Naive B cell (primary cell): ENCODE measurements around the gene IFNG. TPM values are rescaled to one million over a fixed set of nuclear protein-coding genes. Genes with fewer than 3 reads are reported as not detected.
"Not testable (repeated sequence)": the region's sequence is repeated elsewhere in the genome, so short reads cannot be mapped to it uniquely, and the experiment has no call there.

Experiments
- ATAC-seq, 2 donors: fragments of 150-1000 bp; cut with Tn5 transposase; 2 replicates each; pipeline ENCODE4 v1.10.0; 2021; ENCODE audit warnings: low read depth in 2 of 2, mild to moderate bottlenecking in 2 of 2, moderate library complexity in 2 of 2
- DNase-seq: peaks from one replicate; pipeline ENCODE4 v3.0.0; 2022
- H3K27ac Mint-ChIP-seq, 6 donors: one replicate each; pipeline ENCODE4 v1.8.0; 2020 to 2022; ENCODE audit warnings: mild to moderate bottlenecking in 6 of 6, mixed read lengths in 6 of 6, moderate library complexity in 5 of 6, inconsistent platforms in 2 of 6
- H3K27me3 Mint-ChIP-seq, 3 donors: one replicate each; pipeline ENCODE4 v1.8.0; 2021 to 2022; ENCODE audit warnings: mixed read lengths in 3 of 3, mild to moderate bottlenecking in 1 of 3
- H3K36me3 Mint-ChIP-seq, 2 donors: one replicate each; pipeline ENCODE4 v1.8.0; 2020 to 2022; ENCODE audit warnings: mixed read lengths in 2 of 2, inconsistent platforms in 1 of 2, mild to moderate bottlenecking in 1 of 2
- H3K4me1 Mint-ChIP-seq, 3 donors: one replicate each; pipeline ENCODE4 v1.8.0; 2020 to 2022; ENCODE audit warnings: mixed read lengths in 3 of 3, inconsistent platforms in 1 of 3, mild to moderate bottlenecking in 1 of 3, moderate library complexity in 1 of 3
- H3K4me3 Mint-ChIP-seq, 8 donors: one replicate each; pipeline ENCODE4 v1.8.0; 2020 to 2022; ENCODE audit warnings: mild to moderate bottlenecking in 8 of 8, mixed read lengths in 8 of 8, moderate library complexity in 8 of 8, inconsistent platforms in 2 of 8
- H3K9me3 Mint-ChIP-seq, 7 donors: one replicate each; pipeline ENCODE4 v1.8.0; 2020 to 2022; ENCODE audit warnings: mixed read lengths in 7 of 7, mild to moderate bottlenecking in 5 of 7, inconsistent platforms in 2 of 7, moderate library complexity in 1 of 7
- polyA plus RNA-seq, 6 donors: library from polyadenylated mRNA; unstranded; fragments of 300-500 nt; fragmentation: Illumina TruSeq; gene quantifications; one replicate each; pipeline ENCODE4 v1.2.3, GENCODE V29; 2021; ENCODE audit warnings: low read depth in 6 of 6

The IFNG gene
- polyA plus RNA-seq, 6 donors from 2014 or later = 0.36 to 0.45 TPM; not detected in 4

DNA sequence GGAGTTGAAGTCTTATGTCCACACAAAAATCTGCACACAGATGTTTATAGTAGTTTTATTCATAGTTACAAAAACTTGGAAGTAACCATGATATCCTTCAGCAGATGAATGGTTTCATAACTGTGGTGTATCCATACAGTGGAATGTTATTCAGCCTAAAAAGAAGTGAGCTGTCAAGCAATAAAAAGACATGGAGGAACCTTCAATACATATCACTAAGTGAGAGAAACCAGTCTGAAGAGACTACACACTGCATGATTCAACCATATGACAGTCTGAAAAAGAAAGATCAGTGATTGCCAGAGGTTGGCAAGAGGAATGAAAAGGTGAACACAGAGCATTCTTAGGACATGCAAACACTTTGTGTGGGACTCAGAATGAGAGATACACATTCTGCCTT lies 18.6 kb upstream of the IFNG start:
- no peaks in the 10 kb centered on the region for H3K36me3 Mint-ChIP-seq
- no peak overlapping the region for H3K4me3 Mint-ChIP-seq
- ATAC-seq (no peak), DNase-seq (no peak)
- H3K27me3 Mint-ChIP-seq = no peaks in the 10 kb centered on the region
- H3K9me3 Mint-ChIP-seq = peaks cover 0 to 2% (median 0%) of the 10 kb centered on the region in 7 donors
- peak overlapping the region in 2 of 6 donors; percentile 1 to 39 for H3K27ac Mint-ChIP-seq
- H3K4me1 Mint-ChIP-seq = peaks cover 27 to 35% (median 32%) of the 10 kb centered on the region in 3 donors

GRCh38 chr12:68177562-68177961 lies 18.0 kb upstream of the IFNG start:
- ATAC-seq (no peak), DNase-seq (no peak)
- peaks cover 0 to 2% (median 0%) of the 10 kb centered on the region in 7 donors for H3K9me3 Mint-ChIP-seq
- no peaks in the 10 kb centered on the region for H3K36me3 Mint-ChIP-seq
- H3K4me1 Mint-ChIP-seq = peaks cover 27 to 35% (median 32%) of the 10 kb centered on the region in 3 donors
- peak overlapping the region in 1 of 8 donors; percentile 15 for H3K4me3 Mint-ChIP-seq
- peak overlapping the region in 3 of 6 donors; percentile 1 to 54 (median 41) for H3K27ac Mint-ChIP-seq
- H3K27me3 Mint-ChIP-seq = no peaks in the 10 kb centered on the region

DNA sequence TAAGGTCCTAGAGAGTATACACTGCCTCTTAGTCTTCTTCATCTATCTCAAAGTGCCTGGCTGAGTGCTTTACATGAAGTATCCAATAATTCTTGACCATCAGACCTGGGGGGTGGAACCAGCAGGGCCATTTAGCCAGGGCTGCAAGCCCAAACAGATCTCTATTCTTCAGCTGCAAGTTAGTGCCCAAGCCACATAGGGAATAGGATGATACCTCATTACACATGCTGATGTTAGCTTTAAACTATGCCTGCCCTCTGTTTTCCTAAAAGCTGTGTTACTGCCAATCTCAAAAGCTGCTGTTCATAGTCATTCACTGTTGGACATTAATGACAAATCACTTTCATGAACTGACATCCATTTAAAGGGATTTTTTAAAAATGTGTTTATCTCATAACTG lies 16.7 kb upstream of the IFNG start:
- Mint-ChIP-seq H3K27ac (peak overlapping the region in 5 of 6 donors; percentile 80 to 96 (median 90)), H3K4me1 (peaks cover 21 to 29% (median 26%) of the 10 kb centered on the region in 3 donors), H3K27me3 (no peaks in the 10 kb centered on the region), H3K9me3 (peaks cover 0 to 2% (median 0%) of the 10 kb centered on the region in 7 donors), H3K4me3 (peak overlapping the region; percentile 68 to 92 (median 82)), H3K36me3 (no peaks in the 10 kb centered on the region)
- ATAC-seq = no peak
- DNase-seq = no peak

GRCh38 chr12:68175557-68176061 lies 16.1 kb upstream of the IFNG start:
- DNase-seq (peak; percentile 74), ATAC-seq (peak; percentile 85 to 87)
- Mint-ChIP-seq H3K4me3 (peak overlapping the region; percentile 68 to 92 (median 82)), H3K4me1 (peaks cover 16 to 22% (median 20%) of the 10 kb centered on the region in 3 donors), H3K36me3 (no peaks in the 10 kb centered on the region), H3K27ac (peak overlapping the region; percentile 80 to 96 (median 90)), H3K27me3 (no peaks in the 10 kb centered on the region), H3K9me3 (peaks cover 0 to 2% (median 0%) of the 10 kb centered on the region in 7 donors)

GRCh38 chr12:68174761-68175160 lies 15.2 kb upstream of the IFNG start:
- Mint-ChIP-seq H3K4me1 (peaks cover 15 to 21% (median 20%) of the 10 kb centered on the region in 3 donors), H3K4me3 (peak overlapping the region in 7 of 8 donors; percentile 36 to 92 (median 79)), H3K27ac (peak overlapping the region in 5 of 6 donors; percentile 47 to 96 (median 89))
- H3K27me3 Mint-ChIP-seq, H3K9me3 Mint-ChIP-seq, DNase-seq, ATAC-seq, H3K36me3 Mint-ChIP-seq: not testable (repeated sequence)

DNA sequence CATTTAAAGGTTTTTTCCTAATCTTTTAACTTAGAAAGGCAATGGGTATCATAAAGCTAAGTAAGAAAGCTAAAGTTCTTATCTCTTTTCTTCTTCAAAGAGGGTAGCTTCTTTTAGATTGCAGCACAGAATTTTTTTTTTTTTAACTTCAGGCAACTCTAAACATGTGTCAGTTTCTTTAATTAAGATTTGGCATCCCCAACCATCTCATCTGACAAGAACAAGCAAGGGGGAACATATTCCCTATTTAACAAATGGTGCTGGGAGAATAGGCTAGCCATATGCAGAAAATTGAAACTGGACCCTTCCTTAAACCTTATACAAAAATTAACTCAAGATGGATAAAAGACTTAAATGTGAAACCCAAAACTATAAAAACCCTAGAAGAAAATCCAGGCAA lies 14.3 kb upstream of the IFNG start:
- Mint-ChIP-seq H3K27ac (peak overlapping the region in 2 of 6 donors; percentile 67 to 90), H3K27me3 (no peaks in the 10 kb centered on the region), H3K9me3 (peaks cover 0 to 2% (median 0%) of the 10 kb centered on the region in 7 donors), H3K4me3 (no peak overlapping the region), H3K4me1 (peaks cover 15 to 21% (median 20%) of the 10 kb centered on the region in 3 donors), H3K36me3 (no peaks in the 10 kb centered on the region)
- ATAC-seq = no peak
- DNase-seq = no peak

DNA sequence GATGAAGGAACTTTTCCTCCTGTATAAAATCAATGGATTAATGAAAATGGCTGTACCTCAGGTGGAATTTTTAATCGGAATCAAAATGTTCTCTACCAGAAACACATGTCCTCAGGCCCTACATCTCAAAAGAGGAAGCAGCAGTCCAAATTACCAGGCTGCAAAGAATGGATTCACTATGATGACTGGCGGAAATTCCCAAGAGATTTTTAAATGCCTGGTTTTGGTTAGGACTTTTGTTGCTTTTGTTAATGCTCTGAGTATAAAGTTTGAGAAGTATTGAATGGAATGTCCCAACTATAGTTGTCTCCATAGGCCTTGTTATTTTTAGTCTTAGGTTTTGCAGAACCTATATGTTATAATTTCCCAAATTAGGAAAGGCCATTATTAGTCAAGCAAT lies 11.2 kb upstream of the IFNG start:
- no peaks in the 10 kb centered on the region for H3K36me3 Mint-ChIP-seq
- peaks cover 0 to 2% (median 0%) of the 10 kb centered on the region in 7 donors for H3K9me3 Mint-ChIP-seq
- H3K4me3 Mint-ChIP-seq = no peak overlapping the region
- no peak overlapping the region for H3K27ac Mint-ChIP-seq
- no peaks in the 10 kb centered on the region for H3K27me3 Mint-ChIP-seq
- no peak for DNase-seq
- peaks cover 7 to 11% (median 11%) of the 10 kb centered on the region in 3 donors for H3K4me1 Mint-ChIP-seq
- ATAC-seq = no peak

DNA sequence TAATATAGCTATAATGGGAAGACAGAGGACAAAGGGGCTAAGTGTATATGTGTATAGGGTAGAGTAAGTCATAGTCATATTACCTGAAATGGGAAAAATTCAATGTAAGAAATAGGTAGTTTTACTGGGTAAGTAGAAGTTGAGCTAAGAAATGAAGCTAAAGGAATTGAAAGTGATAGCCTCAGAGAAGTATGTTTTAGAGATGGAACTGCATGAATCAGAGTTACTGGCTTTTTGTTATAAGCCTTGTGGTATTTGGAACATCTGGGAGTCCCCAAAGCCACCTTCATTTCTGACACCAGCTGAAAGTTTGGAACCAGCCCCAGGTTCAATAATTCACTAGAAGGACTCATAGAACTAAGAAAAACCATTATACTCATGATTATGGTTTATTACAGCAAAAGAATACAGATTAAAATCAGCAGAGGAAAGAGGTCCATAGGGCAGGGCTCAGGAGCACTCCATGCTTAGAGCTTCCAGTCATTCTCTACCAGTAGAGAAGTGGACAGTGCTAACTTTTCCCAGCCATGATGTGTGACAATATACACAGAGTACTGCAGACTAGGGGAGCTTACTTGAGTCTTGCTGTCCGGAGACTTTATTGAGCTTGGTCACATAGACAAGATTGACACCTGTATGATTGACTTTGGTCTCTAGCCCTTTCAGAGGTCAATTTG lies 9.8 kb upstream of the IFNG start:
- peaks cover 0 to under 1% (median 0%) of the 10 kb centered on the region in 7 donors for H3K9me3 Mint-ChIP-seq
- DNase-seq (no peak), ATAC-seq (no peak)
- no peaks in the 10 kb centered on the region for H3K27me3 Mint-ChIP-seq
- no peak overlapping the region for H3K27ac Mint-ChIP-seq
- no peak overlapping the region for H3K4me3 Mint-ChIP-seq
- H3K4me1 Mint-ChIP-seq = peaks cover 0 to under 1% (median 0%) of the 10 kb centered on the region in 3 donors
- no peaks in the 10 kb centered on the region for H3K36me3 Mint-ChIP-seq

- Mint-ChIP-seq H3K9me3 (no peaks in the 10 kb centered on the region), H3K36me3 (no peaks in the 10 kb centered on the region)
Measured at GRCh38 chr12:68166317-68166831, 6.8 kb upstream of the IFNG start.

DNA sequence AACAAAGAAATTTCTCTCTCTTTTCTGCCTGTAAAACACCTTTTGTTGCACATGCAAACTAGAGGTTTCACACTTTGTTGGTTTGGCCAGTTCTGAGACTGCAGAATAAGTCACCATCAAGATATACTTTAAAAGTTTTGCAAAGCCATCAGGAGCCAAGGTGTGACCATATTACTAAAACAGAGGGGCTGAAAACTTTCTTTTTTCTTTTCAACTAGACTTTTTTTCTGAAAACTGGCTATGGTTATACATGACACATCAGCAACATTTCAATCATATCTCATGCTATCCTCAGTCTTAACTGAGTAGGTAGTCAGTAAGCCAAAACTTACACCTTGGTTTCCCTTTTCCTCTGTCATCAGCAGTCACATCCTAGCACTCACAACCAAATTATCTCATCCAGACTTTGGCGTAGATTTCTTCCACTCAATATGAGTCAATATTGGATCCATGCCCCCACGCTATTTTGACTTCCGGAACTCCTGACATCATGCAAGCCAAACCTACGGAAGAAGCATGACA lies 4.1 kb upstream of the IFNG start:
- no peak overlapping the region for H3K27ac Mint-ChIP-seq
- ATAC-seq = no peak
- H3K4me1 Mint-ChIP-seq = peaks cover 0 to 7% (median 0%) of the 10 kb centered on the region in 3 donors
- H3K36me3 Mint-ChIP-seq = no peaks in the 10 kb centered on the region
- no peaks in the 10 kb centered on the region for H3K27me3 Mint-ChIP-seq
- DNase-seq = no peak
- H3K4me3 Mint-ChIP-seq = no peak overlapping the region
- no peaks in the 10 kb centered on the region for H3K9me3 Mint-ChIP-seq

More at GRCh38 chr12:68166317-68166831, 6.8 kb upstream of the IFNG start:
- Mint-ChIP-seq H3K27ac (no peak overlapping the region), H3K4me3 (no peak overlapping the region), H3K4me1 (peaks cover 0 to 7% (median 0%) of the 10 kb centered on the region in 3 donors), H3K27me3 (no peaks in the 10 kb centered on the region)
- DNase-seq (no peak), ATAC-seq (no peak)

DNA sequence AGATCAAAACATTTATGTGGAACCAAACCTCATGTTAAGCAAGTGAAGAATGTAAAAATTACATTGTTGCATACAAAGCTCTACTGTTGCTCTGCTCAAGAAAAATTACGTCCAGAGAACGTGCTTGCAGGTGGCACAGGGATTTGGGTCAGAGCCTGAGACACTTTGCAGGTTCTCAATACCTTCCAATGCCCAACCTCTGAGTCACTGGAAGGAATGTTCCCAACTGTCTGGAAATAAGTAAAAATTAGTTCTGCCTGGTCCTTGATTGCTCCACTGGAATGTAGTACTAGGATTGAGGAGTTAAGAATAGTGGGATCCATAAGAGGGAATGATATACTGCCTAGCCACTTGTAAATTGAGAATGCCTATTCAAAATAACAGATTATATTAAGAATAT lies 2.8 kb upstream of the IFNG start:
- H3K27ac Mint-ChIP-seq = no peak overlapping the region
- DNase-seq (no peak), ATAC-seq (no peak)
- no peaks in the 10 kb centered on the region for H3K27me3 Mint-ChIP-seq
- peaks cover 3 to 7% (median 4%) of the 10 kb centered on the region in 3 donors for H3K4me1 Mint-ChIP-seq
- no peak overlapping the region for H3K4me3 Mint-ChIP-seq
- H3K9me3 Mint-ChIP-seq = no peaks in the 10 kb centered on the region
- no peaks in the 10 kb centered on the region for H3K36me3 Mint-ChIP-seq

DNA sequence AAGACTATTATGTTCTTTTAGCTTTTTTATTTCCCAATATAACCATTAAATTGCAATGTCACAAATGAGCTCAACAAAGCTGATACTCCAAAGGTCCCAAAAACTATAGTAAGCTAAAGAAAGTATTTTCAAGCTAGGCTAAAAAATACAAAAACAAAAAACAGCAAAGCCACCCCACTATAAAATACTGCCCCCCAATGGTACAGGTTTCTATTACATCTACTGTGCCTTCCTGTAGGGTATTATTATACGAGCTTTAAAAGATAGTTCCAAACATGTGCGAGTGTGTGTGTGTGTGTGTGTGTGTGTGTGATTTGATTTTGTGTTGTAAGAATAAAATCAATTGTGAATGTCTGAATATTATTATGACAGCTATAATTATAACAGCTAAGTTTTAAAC lies 1.1 kb downstream of the IFNG start:
- ATAC-seq (no peak), DNase-seq (peak; percentile 6)
- H3K4me1 Mint-ChIP-seq = peaks cover 6 to 8% (median 7%) of the 10 kb centered on the region in 3 donors
- no peaks in the 10 kb centered on the region for H3K27me3 Mint-ChIP-seq
- H3K4me3 Mint-ChIP-seq = no peak overlapping the region
- H3K9me3 Mint-ChIP-seq = no peaks in the 10 kb centered on the region
- H3K27ac Mint-ChIP-seq = no peak overlapping the region
- H3K36me3 Mint-ChIP-seq = no peaks in the 10 kb centered on the region

GRCh38 chr12:68157380-68157779 lies 2.2 kb downstream of the IFNG start:
- DNase-seq = no peak
- ATAC-seq = no peak
- Mint-ChIP-seq H3K4me1 (peaks cover 0 to 8% (median 6%) of the 10 kb centered on the region in 3 donors), H3K9me3 (no peaks in the 10 kb centered on the region), H3K27ac (peak overlapping the region in 3 of 6 donors; percentile 20 to 56 (median 46)), H3K36me3 (no peaks in the 10 kb centered on the region), H3K27me3 (no peaks in the 10 kb centered on the region), H3K4me3 (no peak overlapping the region)

GRCh38 chr12:68156636-68157035 lies 2.9 kb downstream of the IFNG start:
- H3K4me3 Mint-ChIP-seq = no peak overlapping the region
- ATAC-seq = no peak
- DNase-seq = no peak
- H3K36me3 Mint-ChIP-seq = no peaks in the 10 kb centered on the region
- H3K4me1 Mint-ChIP-seq = peaks cover 0 to 8% (median 6%) of the 10 kb centered on the region in 3 donors
- peak overlapping the region in 2 of 6 donors; percentile 11 to 56 for H3K27ac Mint-ChIP-seq
- no peaks in the 10 kb centered on the region for H3K27me3 Mint-ChIP-seq
- H3K9me3 Mint-ChIP-seq = no peaks in the 10 kb centered on the region
